Gastroesophageal sphincter (tissue), 3 donors: ENCODE measurements around the gene PRR35.

Experiments used
- EP300 ChIP-seq: sonication (generic); formaldehyde crosslinking; IDR thresholded peaks from one replicate; pipeline ENCODE4 v1.6.1; 2017; ENCODE audit warnings: antibody characterized with exemption, mild to moderate bottlenecking
- POLR2AphosphoS5 ChIP-seq: sonication (generic); formaldehyde crosslinking; IDR thresholded peaks from one replicate; pipeline ENCODE4 v1.6.1; 2017; ENCODE audit warnings: antibody characterized with exemption
- TF ChIP-seq, protein P1 (sequence below), 4 experiments: fragments of 200-600 bp in 2 of 4; fragments of 450-650 bp in 2 of 4; sonication (generic) in 1 of 4; IDR thresholded peaks; one replicate each; pipeline ENCODE4 v1.5.1; 2017 to 2019; ENCODE audit warnings: antibody characterized with exemption in 4 of 4, mild to moderate bottlenecking in 2 of 4, moderate library complexity in 2 of 4

DNA sequence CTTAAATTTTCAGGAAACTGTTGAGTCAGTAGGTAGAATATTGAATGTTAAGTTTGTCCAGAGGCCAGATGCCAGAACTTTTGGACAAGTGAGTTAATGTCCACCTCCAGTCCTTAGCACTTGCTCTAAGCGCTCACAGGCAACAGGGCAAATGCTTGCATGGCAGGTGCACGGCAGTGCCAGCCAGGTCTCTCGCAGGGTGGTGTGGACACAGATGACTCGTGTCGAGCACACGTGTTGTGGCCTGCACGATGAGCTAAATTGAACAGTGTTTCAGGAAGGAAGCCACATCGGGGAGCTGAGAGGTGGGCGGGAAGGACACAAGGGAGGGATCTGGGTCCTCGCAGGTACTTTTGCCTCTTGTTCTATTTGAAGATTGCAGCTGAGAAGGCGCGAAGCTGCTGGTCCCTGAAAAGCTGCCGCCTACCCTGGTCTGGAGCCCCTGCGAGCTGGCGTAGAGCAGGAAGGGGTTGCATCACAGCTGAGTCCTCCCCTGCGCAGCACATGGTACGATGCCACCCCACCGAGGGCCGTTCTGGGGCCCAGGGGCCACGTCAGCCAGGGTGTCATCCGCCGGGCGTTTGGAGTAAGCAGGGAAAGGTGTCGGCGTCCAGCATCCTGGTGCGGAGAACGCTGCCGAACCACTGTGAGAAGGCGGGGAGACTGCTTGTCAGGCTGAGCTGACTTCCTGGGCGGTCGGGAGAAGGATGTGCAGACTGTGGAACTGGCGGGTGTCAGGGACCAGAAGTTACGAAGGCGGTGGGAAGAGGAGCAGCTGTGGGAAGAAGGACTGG lies 35.9 kb downstream of the PRR35 start:
- TF ChIP-seq, protein P1, sequence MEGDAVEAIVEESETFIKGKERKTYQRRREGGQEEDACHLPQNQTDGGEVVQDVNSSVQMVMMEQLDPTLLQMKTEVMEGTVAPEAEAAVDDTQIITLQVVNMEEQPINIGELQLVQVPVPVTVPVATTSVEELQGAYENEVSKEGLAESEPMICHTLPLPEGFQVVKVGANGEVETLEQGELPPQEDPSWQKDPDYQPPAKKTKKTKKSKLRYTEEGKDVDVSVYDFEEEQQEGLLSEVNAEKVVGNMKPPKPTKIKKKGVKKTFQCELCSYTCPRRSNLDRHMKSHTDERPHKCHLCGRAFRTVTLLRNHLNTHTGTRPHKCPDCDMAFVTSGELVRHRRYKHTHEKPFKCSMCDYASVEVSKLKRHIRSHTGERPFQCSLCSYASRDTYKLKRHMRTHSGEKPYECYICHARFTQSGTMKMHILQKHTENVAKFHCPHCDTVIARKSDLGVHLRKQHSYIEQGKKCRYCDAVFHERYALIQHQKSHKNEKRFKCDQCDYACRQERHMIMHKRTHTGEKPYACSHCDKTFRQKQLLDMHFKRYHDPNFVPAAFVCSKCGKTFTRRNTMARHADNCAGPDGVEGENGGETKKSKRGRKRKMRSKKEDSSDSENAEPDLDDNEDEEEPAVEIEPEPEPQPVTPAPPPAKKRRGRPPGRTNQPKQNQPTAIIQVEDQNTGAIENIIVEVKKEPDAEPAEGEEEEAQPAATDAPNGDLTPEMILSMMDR (IDR thresholded peaks at IDR 0.05) = no peak
- no peak for TF ChIP-seq POLR2AphosphoS5
- TF ChIP-seq EP300 = no peak
